PFSK-1 (cell line): ENCODE results near the gene MTUS2.

Source experiments
- POLR2AphosphoS5 ChIP-seq: IDR thresholded peaks from 2 replicates; pipeline ENCODE4 v1.6.1; 2012; ENCODE audit warnings: low read depth, mild to moderate bottlenecking, control low read depth, low read length, moderate library complexity
- SIN3A ChIP-seq: IDR thresholded peaks from 2 replicates; pipeline ENCODE4 v1.6.1; 2012; ENCODE audit warnings: mild to moderate bottlenecking, low read length, moderate library complexity, borderline replicate concordance; ENCODE audit not compliant: insufficient read depth
- TAF1 ChIP-seq: IDR thresholded peaks from 2 replicates; pipeline ENCODE4 v1.6.1; 2012; ENCODE audit warnings: low read length, control low read depth, borderline replicate concordance; ENCODE audit not compliant: insufficient read depth

DNA sequence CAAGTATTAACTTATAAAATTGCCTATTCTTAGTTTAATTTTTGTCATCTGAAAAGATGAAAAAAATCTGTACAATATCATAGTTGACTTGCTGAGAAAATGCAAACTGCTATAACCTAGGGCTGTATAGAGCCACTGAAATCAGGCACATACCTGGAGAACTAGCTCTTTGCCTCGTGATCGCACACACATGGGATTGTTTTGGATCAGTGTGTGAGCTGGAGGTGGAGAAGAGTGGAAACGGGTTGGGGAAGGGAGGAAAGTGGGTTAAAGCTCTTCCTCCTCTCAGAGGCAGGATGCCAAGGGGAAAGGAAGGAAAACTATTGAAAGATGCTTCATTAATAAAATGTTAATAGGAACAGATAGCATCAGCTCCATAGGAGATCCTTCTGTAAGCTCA is 2.7 kb downstream of the MTUS2 start:
- no peak for TF ChIP-seq POLR2AphosphoS5
- TF ChIP-seq SIN3A = no peak
- no peak for TF ChIP-seq TAF1
